ENCODE data around the gene MAGI2.

The MAGI2 gene

DNA sequence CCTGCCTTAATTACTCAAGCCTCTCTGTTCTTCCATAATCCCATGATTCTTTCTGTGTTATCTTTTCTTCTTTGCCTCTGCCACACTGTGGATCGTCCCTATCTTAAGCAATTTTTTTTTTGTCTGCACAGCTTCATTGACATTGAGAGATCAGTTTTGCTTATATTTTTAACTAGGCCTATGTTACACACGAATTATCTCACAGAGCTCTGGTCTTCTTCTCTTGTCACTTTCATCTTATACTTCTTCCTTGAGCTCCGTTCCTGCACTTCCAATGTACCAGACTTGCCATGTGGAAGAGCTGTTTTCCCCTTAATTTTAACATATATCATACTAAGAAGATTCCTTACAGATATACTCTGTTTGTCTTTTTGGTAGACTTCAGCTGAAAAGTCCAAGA is 106.1 kb downstream of the MAGI2 start:
- Histone ChIP-seq H3K9ac (ENCODE audit: low read depth, low read length, poor library complexity, severe bottlenecking) (no peak overlapping the region), H3K4me3 (ENCODE audit: low read length, poor library complexity, severe bottlenecking) (no peak overlapping the region), H3K4me1 (ENCODE audit: insufficient read depth, low read length, poor library complexity, severe bottlenecking) (no peaks in the 10 kb centered on the region), H3K9me2 (replicated peaks; ENCODE audit: low read depth, low read length) (no peaks in the 10 kb centered on the region), H4K20me1 (ENCODE audit: insufficient read depth, low read length, poor library complexity, severe bottlenecking) (no peaks in the 10 kb centered on the region), H3K9me3 (ENCODE audit: insufficient read depth, low read depth, low read length) (no peaks in the 10 kb centered on the region), H3K36me3 (ENCODE audit: insufficient read depth, low read length) (no peaks in the 10 kb centered on the region), H3K27me3 (ENCODE audit: insufficient read depth, low read length, poor library complexity, severe bottlenecking) (no peaks in the 10 kb centered on the region), H3K79me2 (ENCODE audit: insufficient read depth, low read length) (no peaks in the 10 kb centered on the region), H3K4me2 (ENCODE audit: low read depth, low read length, poor library complexity, severe bottlenecking) (no peak overlapping the region), H3F3A (ENCODE audit: low read depth) (no peaks in the 10 kb centered on the region), H2AFZ (ENCODE audit: low read length) (no peak overlapping the region)
- TF ChIP-seq EZH2phosphoT487 (IDR thresholded peaks at IDR 0.05; ENCODE audit: borderline replicate concordance) = no peak
- TF ChIP-seq, protein P1, sequence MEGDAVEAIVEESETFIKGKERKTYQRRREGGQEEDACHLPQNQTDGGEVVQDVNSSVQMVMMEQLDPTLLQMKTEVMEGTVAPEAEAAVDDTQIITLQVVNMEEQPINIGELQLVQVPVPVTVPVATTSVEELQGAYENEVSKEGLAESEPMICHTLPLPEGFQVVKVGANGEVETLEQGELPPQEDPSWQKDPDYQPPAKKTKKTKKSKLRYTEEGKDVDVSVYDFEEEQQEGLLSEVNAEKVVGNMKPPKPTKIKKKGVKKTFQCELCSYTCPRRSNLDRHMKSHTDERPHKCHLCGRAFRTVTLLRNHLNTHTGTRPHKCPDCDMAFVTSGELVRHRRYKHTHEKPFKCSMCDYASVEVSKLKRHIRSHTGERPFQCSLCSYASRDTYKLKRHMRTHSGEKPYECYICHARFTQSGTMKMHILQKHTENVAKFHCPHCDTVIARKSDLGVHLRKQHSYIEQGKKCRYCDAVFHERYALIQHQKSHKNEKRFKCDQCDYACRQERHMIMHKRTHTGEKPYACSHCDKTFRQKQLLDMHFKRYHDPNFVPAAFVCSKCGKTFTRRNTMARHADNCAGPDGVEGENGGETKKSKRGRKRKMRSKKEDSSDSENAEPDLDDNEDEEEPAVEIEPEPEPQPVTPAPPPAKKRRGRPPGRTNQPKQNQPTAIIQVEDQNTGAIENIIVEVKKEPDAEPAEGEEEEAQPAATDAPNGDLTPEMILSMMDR (conservative IDR thresholded peaks at IDR 0.05; ENCODE audit: low read length) = no peak

DNA sequence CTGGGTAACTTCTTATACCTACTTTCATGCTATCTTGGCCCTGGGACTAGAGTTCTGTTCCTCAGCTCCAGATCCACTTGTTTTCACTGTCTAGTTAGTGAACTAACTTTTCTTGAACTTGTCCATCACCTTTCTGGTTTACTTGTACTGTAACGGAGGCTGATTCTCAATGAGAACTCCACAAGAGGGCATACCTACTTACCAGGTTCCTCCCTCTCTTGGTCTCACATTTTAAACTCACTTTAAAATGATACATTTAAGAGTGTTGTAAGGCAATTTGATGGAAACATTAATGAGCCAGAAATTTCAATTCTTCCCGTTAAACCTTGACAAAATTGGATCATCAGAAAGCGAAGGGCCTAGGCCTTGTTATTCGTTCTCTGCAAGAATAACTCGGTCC is 111.6 kb downstream of the MAGI2 start:
- Histone ChIP-seq H3K4me2 (ENCODE audit: low read depth, low read length, poor library complexity, severe bottlenecking) (no peak overlapping the region), H3F3A (ENCODE audit: low read depth) (no peaks in the 10 kb centered on the region), H3K9ac (ENCODE audit: low read depth, low read length, poor library complexity, severe bottlenecking) (no peak overlapping the region), H2AFZ (ENCODE audit: low read length) (no peak overlapping the region), H4K20me1 (ENCODE audit: insufficient read depth, low read length, poor library complexity, severe bottlenecking) (no peaks in the 10 kb centered on the region), H3K36me3 (ENCODE audit: insufficient read depth, low read length) (no peaks in the 10 kb centered on the region), H3K4me3 (ENCODE audit: low read length, poor library complexity, severe bottlenecking) (no peak overlapping the region), H3K27me3 (ENCODE audit: insufficient read depth, low read length, poor library complexity, severe bottlenecking) (no peaks in the 10 kb centered on the region), H3K79me2 (ENCODE audit: insufficient read depth, low read length) (no peaks in the 10 kb centered on the region), H3K9me3 (ENCODE audit: insufficient read depth, low read depth, low read length) (no peaks in the 10 kb centered on the region), H3K4me1 (ENCODE audit: insufficient read depth, low read length, poor library complexity, severe bottlenecking) (no peaks in the 10 kb centered on the region), H3K9me2 (replicated peaks; ENCODE audit: low read depth, low read length) (no peaks in the 10 kb centered on the region)
- TF ChIP-seq EZH2phosphoT487 (IDR thresholded peaks at IDR 0.05; ENCODE audit: borderline replicate concordance) = no peak
- TF ChIP-seq, protein P1 (conservative IDR thresholded peaks at IDR 0.05; ENCODE audit: low read length) = no peak

DNA sequence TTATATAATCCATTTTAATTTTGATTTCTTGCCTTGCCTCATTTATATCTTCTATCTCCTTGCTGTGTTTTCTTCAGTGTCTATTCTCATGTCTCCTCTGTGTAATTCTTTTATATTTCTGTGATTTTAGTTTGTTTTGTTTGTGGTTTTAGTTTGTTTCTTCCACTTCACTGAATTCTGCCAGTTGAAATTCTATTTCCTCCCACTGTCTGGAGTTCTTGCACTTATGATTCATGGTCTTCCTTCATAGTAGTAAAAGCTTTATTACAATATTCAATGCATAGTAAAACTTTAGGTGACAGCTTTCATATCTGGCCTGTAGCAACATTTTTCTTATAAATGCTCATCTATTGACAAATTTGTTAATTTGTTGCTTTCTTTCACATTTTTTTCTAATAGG is 113.3 kb downstream of the MAGI2 start:
- Histone ChIP-seq H3K79me2 (ENCODE audit: insufficient read depth, low read length) (no peaks in the 10 kb centered on the region), H3K9ac (ENCODE audit: low read depth, low read length, poor library complexity, severe bottlenecking) (no peak overlapping the region), H3K9me2 (replicated peaks; ENCODE audit: low read depth, low read length) (no peaks in the 10 kb centered on the region), H3K4me2 (ENCODE audit: low read depth, low read length, poor library complexity, severe bottlenecking) (no peak overlapping the region), H3K4me1 (ENCODE audit: insufficient read depth, low read length, poor library complexity, severe bottlenecking) (no peaks in the 10 kb centered on the region), H2AFZ (ENCODE audit: low read length) (no peak overlapping the region), H3K36me3 (ENCODE audit: insufficient read depth, low read length) (no peaks in the 10 kb centered on the region), H3K27me3 (ENCODE audit: insufficient read depth, low read length, poor library complexity, severe bottlenecking) (no peaks in the 10 kb centered on the region), H3K9me3 (ENCODE audit: insufficient read depth, low read depth, low read length) (no peaks in the 10 kb centered on the region), H4K20me1 (ENCODE audit: insufficient read depth, low read length, poor library complexity, severe bottlenecking) (no peaks in the 10 kb centered on the region), H3F3A (ENCODE audit: low read depth) (no peaks in the 10 kb centered on the region), H3K4me3 (ENCODE audit: low read length, poor library complexity, severe bottlenecking) (no peak overlapping the region)
- TF ChIP-seq, protein P1 (conservative IDR thresholded peaks at IDR 0.05; ENCODE audit: low read length) = no peak
- TF ChIP-seq EZH2phosphoT487 (IDR thresholded peaks at IDR 0.05; ENCODE audit: borderline replicate concordance) = no peak

All from Loucy (cell line).